AG08395 (cell line): ENCODE results near the gene PIGU.
"Not testable (repeated sequence)": the region's sequence is repeated elsewhere in the genome, so short reads cannot be mapped to it uniquely, and the experiment has no call there.

Source experiments
- DNase-seq: peaks from one replicate; pipeline ENCODE4 v3.0.0; 2012; ENCODE audit warnings: mixed read lengths, low spot score

Gene PIGU

DNA sequence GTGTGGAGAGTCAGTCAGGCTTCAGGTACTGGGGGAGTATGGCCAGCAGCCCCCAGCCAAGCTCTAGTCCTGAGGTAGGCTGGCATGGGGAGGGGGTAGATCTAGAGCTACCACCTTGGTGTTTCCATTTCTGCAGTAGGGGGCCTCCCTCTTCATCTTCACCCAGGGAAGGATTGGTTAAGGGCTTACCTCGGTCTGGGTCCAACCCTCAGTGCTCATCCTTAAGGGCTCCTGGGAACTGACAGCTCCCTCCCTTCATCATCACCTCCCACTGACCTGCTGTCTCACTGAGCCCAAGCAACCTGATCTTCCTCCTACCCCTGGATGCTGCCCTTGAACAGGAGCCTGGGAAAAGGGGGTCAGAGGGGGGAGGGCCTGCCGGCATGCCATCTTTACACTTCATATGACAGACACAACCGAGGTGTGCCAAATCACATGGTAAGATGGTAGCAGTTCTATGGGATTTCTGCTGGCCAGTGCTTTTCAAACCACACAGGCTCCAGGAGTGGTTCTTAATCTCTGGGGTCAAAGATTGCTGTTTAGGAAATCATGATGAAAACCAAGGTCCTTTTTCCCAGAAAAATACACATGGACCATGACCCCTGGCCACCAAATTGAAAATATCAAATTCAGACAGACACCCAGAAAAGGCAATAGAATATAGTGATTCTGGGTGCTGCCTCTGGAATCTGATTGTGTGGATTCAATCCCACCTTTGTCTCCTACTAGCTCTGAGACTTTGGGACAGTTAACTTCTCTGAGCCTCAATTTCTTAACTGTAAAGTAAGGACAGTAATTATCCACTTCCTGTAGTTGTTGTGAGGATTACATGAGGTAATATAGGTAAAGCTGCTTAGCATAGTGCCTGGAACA is 30.3 kb upstream of the PIGU start:
- no peak for DNase-seq

DNA sequence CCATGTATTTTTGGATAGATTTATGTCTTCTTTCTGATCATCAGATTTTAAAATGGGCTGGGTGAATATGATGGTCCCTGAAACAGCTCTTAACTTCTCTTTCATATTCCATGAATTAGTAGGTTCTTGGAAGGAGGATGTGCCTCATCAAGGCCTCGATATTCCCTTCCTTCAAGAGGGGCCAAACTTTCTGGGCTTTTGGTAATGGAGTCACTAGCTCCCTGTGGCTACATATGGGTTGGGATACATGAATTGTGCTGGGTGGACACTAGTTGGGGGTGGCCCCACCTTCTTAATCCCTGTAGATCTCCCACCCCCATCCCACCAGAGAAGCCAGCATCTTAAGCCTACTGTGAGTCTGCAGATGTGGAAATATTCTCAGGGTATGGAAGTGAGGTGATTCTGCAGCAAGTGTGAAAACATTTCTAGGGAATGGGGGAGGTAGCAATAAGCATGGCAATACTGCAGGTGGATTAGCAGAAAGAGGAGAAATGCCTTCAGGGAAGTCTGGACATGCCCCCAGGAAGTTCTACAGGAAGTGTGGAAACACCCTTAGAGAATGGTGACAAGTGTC is 29.5 kb upstream of the PIGU start:
- no peak for DNase-seq

DNA sequence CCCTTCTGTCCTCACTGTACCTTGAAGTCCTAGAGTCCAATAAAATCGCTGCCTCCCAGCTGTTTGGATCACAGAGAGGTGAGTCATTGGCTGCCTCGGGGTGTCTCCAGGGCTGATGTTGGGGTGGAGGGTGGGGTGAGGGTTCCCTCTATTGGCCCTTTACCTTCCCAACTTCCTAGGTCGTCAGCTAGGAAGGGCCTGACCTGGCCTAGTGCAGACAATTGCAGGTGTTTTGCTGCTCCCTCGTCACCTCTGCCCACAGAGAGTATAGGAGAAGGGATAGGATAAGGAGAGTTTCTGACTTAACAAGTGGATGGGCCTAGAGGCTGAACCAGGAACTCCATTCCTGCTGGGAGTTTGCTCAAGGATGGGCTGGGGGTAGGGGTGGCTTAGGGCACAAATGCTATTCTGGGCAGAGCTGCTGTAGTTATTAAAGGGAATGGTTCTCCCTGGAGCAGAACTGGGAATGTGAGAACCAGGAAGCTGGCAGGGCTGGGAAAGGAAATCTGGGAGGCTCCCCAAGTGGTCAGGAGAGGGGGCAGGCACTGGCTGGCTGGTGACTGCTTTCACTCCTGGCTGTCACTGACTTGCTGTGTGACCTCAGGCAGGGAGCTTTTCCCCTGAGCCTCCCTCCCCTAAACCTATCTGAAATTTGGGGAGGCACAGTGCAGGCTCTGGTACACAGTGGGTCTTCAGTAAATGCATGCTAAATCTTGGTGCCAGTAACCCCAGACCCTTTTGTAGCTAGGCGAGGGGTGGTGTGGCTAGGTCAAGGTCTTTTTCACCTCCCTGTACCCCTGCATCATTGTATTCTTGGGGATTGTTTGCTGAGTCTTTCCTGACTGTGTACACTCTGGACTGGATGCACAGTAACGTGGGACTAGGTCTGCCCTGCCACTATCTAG is 28.8 kb upstream of the PIGU start:
- DNase-seq: peak; percentile 22

DNA sequence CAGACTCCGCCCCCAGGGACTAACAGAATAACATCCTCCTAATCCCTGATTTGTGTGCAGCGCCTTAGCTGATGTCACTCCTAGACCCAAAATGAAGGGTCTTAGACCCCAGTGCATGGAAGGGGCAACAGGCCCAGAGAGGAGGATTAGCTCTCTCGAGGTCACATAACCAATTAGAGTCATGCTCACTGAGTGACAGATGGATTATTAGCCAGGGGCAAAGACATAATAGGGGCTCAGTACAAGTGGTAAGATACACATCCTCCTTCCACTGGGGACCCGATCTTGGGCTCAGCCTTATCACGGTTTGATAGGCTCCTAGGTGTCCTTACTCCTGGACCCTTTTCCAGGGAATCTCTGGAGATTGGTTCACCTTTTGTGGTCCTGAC is 28.1 kb upstream of the PIGU start:
- DNase-seq: no peak

DNA sequence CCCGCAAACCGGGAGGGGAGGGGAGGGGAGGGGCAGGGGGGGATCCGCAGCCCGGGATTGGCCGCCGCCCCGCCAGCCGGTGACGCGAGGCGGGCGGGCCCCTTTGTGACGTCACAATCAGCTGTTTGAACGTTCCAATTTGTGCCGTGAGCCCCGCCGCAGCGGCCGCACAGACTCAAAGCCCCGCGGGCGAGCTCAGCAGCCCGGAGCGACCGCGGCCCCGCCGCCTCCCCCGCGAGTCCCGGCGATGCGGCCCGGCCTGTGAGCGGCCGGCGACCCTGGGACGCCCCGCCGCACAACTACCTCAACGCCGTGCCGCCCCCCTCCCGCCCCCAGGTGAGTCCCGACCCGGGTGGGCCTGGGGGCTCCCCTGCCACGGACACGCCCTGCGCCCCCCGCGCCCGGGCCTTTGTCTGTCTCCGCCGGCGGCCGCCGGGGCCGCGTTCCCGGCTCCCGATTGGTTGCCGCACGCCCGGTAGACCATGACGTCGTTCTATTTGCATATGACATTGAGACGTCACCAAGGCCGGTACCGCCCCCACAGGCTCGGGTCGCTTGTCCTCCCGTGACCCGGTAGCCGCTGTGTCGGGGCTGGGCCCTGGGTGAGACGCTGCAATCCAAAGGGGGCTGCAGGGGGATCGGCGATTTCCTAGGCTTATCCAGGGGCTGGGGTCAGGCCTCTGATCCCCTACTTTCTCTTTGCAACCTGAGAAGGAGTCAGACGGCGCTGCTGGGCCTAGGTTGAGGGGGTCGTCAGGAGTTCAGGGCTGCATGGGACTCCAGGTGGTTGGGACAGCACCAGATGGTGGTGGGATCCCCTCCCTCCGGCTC is 27.5 kb upstream of the PIGU start, which contains the start of gene TP53INP2:
Gene TP53INP2, plus strand, starts transcription at position 168 of the 831 bp plus-strand sequence. CDS start 4,396 bp downstream, outside the sequence.
- DNase-seq: peak; percentile 91

DNA sequence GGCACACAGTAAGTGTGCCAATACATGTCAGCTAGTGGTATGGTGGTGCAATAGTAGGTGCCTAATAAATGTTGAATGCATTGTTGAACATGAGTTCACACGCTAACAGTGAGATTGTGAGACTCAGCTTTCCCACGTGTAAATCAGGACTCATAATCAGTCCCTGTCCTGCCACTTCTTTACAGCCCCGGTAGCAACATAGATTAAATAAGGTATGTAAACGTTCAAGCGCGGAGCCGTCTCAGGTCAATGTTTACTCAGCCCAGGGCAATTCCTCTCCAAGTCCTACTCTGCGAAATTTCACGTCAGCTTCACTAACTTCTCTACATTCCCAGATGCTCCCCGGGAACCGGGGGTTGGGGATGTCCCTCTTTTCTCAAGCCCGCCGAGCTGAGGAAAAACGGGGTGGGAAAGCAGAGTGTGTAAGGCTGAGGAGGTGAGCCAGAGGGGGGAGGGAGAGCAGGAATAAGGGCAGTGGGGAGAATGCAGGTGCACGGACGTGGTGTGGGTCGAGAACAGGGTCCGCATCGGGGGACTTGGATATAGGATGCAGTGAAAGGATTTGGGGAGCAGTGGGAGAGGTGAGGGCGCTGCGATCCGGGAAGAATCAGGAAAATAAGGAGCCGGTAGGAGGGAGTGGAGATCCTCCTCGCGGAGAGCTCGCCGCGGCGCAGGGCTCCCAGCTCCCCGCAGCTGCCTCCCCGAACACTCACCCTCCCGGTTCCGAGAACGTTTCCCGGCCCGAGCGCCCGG is 26.7 kb upstream of the PIGU start:
- no peak for DNase-seq

DNA sequence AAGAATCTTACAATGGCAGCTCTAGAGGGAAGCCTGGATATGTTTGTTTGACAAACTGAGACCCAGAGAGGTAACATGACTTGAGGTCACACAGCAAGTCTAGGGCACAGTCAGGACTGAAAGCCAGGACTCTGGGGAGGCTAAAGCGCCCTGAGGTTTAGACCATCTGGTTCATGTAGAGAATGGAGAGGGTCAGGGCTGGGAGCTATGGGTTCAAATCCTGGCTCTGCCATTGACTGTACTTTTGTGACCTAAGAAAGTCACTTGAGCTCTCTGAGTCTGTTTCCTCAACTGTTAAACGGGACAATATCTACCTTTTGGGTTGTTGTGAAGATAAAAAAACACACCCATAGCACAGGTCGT is 26.1 kb upstream of the PIGU start:
- no peak for DNase-seq

DNA sequence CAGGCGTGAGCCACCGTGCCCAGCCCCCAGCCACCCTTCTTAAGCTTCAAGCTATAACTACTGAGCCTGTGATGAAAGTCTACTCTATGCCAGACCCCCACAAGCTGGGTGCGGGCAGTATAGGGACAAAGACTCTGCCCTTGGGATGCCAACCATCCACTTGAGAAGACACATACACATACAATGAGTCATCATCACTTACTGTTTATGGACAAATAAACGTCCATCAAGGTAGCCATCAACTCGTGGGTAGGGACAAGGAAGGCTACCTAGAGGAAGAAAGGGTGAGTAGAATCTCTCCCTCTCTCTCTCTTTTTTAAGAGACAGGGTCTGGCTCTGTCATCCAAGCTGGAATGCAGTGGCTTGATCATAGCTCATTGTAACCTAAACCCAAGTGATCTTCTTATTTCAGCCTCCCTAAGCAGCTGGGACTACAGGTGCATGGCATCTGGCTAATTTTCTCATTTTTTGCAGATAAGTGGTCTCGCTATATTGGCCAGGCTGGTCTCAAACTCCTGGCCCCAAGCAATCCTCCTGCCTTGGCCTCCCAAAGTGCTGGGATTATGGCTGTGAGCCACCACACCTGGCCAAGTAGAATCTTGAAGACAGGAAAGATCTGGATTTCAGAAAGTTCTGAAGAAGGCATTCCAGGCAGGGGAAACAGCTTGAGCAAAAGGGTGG is 24.7 kb upstream of the PIGU start:
- DNase-seq: no peak

DNA sequence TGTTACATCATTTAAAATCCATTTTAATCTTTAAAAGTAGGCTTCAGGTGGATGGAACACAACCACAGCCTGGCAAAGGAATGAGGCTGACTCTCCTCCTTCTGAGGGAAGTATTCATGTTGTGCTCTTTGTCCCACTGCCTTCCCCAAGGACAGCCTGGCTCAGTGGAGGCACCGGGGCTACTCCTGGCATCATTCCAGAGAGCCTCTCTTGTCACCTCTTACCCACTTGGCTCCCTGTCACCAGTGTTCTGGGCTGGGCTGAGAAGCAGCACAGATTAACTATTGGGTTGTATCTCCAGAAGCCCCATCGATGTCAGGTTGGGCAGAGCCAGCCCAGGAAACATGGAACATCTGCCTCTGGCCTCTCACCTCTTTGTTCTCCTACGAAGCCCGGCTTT is 16.5 kb upstream of the PIGU start:
- DNase-seq: no peak

DNA sequence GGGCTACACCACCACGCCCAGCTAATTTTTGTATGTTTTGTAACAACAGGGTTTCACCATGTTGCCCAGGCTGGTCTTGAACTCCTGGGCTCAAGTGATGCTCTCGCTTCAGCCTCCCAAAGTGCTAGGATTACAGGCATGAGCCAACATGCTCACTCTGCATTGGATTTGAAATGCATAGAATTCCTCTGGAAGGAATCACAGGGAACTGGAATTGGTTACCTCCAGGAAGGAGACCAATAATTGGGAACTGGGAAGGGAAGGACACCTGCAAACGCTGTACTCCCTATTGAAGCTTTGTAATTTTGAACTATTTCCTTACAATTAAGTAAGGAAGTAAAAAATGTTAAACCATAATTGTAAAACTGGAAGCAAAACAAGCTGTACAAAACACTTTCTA is 14.9 kb upstream of the PIGU start:
- no peak for DNase-seq

DNA sequence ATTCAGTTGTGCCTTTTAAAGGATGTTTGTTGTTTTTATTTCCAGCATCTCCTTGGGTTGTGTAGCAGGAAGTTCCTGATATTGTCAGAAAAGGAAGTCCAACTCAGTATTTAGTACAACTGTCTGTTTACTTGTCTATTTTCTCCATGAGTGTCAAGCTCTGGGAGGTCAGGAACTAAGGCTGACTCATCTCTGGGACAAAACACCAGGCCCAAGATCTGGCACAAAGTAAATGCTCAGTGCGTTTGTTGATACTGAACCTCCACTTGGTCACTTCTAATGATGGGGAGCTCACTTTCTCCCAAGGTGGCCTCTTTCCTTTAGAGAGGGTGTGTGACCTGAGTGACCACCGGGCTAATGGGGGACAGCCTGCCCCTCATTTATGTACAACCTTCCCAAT is 12.6 kb upstream of the PIGU start:
- DNase-seq: no peak

DNA sequence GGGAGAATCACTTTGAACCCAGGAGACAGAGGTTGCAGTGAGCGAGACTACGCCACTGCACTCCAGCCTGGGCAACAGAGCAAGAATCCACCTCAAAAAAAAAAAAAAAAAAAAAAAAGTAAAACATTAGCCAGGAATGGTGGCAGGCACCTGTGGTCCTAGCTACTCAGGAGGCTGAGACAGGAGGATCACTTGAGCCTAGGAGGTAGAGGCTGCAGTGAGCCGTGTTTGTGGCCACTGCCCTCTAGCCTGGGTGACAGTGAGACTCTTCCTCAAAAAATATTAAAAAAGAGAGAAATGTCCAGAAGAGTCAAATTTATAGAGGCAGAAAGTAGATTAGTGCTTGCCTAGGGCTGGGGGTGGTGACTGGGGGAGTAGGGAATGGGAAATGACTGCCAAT is 6.8 kb upstream of the PIGU start:
- no peak for DNase-seq

DNA sequence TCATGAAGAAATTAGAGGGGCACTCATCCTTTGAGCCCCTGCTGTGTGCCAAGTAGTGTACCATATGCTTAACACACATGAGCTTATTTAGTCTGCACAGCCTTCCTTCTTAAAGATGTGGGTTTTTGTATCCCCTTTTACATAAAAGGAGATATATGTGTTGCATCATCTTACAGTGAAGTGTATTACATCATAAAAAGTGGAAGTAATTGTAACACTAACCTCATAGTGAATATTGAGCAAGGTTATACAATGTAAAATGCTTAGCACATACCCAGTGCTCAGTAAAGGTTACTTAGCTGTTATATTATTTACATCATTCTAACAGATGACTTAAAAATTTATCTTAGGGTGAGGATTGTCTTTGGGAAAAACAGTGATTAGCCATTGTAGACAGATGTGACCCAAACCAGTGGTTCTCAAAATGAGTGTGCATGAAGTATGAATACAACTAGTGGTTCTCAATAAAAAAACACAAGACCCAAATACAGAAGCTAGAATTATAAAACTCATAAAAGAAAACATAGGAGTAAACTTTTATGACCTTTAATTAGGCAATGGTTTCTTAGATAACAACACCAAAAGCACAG is 3.8 kb upstream of the PIGU start:
- DNase-seq: no peak

DNA sequence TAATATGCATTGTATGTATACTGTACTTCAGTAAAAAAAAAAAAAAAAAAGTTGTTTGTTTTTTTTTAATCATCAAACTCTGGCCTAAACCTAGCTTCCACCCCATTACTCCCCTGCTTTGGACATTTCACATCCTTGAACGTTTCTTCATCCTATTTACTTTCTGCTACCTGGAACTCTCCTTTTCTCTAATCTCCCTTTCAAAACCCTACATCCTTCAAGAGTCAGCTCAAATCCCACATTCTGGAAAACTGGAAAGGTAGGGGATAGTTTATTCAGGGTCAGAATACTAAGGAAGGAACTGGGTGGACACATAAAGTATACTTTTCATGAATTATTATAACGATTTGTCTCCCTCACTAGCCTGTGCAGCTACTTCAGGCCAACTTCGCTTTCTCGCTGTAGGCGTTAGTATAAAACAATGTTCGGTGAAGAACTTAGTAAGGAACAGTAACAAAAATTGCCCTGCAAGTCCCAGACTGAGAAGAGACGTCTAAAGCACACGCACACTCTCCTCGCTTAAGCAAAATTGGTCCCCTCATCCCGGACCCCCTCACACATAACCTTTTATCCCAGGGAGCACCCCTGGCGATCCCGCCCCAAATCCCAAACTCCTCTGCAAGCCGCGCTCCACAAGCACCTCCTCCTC is 775 bp downstream of the PIGU start:
- no peak for DNase-seq

DNA sequence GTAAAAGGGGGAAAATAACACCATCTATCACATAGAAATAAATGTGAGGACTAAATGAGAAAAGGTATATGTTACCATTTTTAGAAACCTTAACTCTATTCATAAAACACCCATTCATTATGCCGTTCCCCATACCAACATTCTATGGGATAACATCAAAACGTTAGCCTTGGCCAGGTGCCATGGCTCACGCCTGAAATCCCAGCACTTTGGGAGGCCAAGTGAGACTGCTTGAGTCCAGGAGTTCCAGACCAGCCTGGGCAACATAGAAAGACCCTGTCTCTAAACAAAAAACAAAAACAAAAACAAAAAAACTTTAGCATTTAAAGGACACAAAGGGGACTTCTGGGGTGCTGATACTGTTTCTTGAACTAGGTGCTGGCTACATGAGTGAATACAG is 1.3 kb downstream of the PIGU start:
- no peak for DNase-seq

DNA sequence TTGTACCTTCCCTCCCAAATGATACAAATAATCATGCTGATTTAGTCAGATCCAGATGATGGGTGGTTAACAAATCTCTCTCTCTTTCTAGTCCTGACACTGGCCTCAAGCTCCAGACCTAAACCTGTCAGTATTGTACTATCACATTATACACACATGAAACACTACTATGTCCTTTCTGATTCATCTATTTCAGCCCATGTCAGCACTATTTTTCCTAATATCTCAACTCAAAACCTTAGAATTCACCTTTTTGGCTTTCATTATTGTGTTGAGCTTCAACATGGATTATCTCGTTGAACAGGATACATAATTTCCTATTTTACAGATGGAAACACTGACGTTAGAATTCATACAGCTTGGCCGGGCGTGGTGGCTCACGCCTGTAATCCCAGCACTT is 3.5 kb downstream of the PIGU start:
- no peak for DNase-seq

DNA sequence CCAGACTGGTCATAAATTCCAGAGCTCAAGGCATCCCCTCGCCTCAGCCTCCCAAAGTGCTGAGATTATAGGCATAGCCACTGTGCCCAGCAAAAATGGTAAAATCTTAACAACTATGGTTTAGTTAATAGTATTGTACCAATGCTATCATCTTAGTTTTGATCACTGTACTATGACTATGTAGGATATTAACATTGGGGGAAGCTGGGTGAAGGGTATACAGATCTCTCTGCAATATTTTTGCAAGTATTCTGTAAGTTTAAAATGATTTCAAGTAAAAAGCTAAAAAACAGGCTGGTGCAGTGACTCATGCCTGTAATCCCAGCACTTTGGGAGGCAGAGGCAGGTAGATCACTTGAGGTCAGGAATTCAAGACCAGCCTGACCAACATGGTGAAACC is 7.8 kb downstream of the PIGU start:
- DNase-seq: no peak

DNA sequence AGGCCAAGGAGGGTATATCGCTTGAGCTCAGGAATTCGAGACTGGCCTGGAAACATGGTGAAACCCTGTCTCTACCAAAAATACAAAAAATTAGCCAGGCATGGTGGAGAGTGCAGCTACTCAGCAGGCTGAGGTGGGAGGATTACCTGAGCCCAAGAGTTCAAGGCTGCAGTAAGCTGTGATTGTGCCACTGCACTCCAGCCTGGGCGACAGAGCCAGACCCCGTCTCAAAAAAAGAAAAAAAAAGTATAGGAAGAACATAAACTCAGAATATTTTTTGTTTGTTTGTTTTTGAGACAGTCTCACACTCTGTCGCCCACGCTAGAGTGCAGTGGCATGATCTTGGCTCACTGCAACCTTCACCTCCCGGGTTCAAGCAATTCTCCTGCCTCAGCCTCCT is 12.1 kb downstream of the PIGU start:
- DNase-seq: not testable (repeated sequence)

DNA sequence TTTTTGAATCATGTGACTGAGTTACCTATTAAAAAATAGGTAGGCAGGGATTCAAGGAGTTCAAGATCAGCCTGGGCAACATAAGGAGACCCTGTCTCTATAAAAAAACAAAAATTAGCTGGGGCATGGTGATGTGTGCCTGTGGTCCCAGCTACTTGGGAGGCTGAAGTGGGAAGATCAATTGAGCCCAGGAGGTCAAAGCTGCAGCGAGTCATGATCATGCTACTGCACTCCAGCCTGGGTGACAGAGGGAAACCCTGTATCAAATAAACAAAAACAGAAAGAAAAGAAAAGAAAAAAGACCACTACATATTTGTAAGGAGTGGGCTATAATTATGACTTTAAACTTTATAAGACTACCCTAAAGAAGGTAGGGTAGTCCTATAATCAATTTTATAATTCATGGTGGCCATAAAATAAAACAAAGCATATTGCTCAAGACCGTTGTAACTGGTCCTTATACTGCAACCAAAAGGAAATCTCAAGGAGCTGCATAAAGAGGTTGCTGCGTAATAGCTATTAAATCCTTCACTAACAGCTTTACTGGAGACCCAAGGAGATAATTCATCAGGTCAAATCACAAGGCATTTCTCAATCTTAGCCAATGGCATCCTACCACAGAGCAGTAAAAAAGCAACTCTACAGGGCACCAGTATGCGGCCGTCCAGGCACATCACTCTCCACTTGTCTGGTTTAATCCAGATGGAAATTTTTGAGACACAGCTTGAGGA is 13.5 kb downstream of the PIGU start:
- DNase-seq: no peak
